SU-DHL-6 (cell line): ENCODE results near the gene ADGRG2.

Experiments
- EZH2phosphoT487 ChIP-seq: fragments of 200-600 bp; sonication (generic), shearing (Covaris generic); conservative IDR thresholded peaks from 2 replicates; pipeline ENCODE4 v1.6.1; 2018; ENCODE audit warnings: mild to moderate bottlenecking, antibody characterized with exemption, low read length, moderate library complexity, mixed read lengths
- TF ChIP-seq, protein P1 (sequence below): fragments of 200-600 bp; sonication (generic); IDR thresholded peaks from one replicate; pipeline ENCODE4 v1.5.1; 2017; ENCODE audit warnings: antibody characterized with exemption, mild to moderate bottlenecking, low read length, moderate library complexity; ENCODE audit not compliant: insufficient read depth, poor library complexity, severe bottlenecking

DNA sequence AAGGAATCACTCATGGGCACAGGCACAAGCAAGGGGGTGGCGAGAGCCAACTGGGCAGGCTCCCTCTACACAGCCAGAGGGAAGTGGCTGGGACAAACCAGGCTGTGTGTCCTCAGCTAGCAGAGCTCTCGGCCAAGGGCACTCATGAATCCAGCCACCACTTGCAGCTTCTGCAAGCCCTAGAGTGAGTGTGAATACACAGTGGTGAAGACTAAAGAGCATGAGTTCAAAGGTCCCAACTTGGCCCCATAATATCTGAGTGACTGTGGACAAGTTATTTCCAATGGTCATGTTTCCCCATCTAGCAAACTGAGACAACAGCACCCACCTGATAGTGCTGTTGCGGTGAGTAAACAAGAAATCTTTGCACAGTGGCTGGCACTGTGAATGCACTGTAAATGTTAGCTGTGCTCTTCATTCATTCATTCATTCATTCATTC is 51.7 kb downstream of the ADGRG2 start:
- TF ChIP-seq, protein P1, sequence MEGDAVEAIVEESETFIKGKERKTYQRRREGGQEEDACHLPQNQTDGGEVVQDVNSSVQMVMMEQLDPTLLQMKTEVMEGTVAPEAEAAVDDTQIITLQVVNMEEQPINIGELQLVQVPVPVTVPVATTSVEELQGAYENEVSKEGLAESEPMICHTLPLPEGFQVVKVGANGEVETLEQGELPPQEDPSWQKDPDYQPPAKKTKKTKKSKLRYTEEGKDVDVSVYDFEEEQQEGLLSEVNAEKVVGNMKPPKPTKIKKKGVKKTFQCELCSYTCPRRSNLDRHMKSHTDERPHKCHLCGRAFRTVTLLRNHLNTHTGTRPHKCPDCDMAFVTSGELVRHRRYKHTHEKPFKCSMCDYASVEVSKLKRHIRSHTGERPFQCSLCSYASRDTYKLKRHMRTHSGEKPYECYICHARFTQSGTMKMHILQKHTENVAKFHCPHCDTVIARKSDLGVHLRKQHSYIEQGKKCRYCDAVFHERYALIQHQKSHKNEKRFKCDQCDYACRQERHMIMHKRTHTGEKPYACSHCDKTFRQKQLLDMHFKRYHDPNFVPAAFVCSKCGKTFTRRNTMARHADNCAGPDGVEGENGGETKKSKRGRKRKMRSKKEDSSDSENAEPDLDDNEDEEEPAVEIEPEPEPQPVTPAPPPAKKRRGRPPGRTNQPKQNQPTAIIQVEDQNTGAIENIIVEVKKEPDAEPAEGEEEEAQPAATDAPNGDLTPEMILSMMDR: no peak
- TF ChIP-seq EZH2phosphoT487: no peak
